ENCODE measurements around the gene IL27RA. TPM values are rescaled to one million over a fixed set of nuclear protein-coding genes. Genes with fewer than 3 reads are reported as not detected.

Gene IL27RA
- polyA plus RNA-seq, 2 of the 4 experiments (the other 2 are of a cell fraction) = 3.0 to 4.5 TPM

GRCh38 chr19:14102102-14102696, 70.6 kb downstream of the IL27RA start:
- TF ChIP-seq HMGXB4 (CRISPR knock-in tag; IDR thresholded peaks at IDR 0.05; ENCODE audit: borderline replicate concordance) (no peak), KDM1A (IDR thresholded peaks at IDR 0.05; ENCODE audit: low read depth) (no peak), ZSCAN20 (CRISPR knock-in tag; IDR thresholded peaks at IDR 0.05) (no peak), HOXA7 (CRISPR knock-in tag; IDR thresholded peaks at IDR 0.05) (no peak), CBX8 (IDR thresholded peaks at IDR 0.05) (no peak), CHD4 (IDR thresholded peaks at IDR 0.05; ENCODE audit: borderline replicate concordance) (no peak)
- H3K4me1 ChIP-seq = no peaks in the 10 kb centered on the region
- FAIRE-seq (no peak), ATAC-seq (no peak), DNase-seq (ENCODE audit: low read depth in 1 of 2, low spot score in 1 of 2) (no peak)
- WGBS (ENCODE audit: missing lambda C conversion rate) = 89% methylated on average over 8 of the region's 11 CpGs
- H3K27ac ChIP-seq = no peak overlapping the region
- no peak overlapping the region for H3K4me2 ChIP-seq
- CTCF ChIA-PET = interaction anchor here (0.8 to 2.0 kb wide), 4 partner anchors 10 to 43 kb away, joined by 3 to 4 read pairs (median 4); no protein-coding TSS in a partner anchor
- no peak overlapping the region for H3K4me3 ChIP-seq
- POLR2A ChIA-PET = no interaction called here
- H3K9me3 ChIP-seq = no peaks in the 10 kb centered on the region

- ChIA-PET POLR2A (no interaction called here), CTCF (interaction anchor here (0.8 to 2.0 kb wide), 3 partner anchors 11 to 31 kb away, joined by 3 to 4 read pairs (median 4); no protein-coding TSS in a partner anchor)
- Histone ChIP-seq H3K4me3 (no peak overlapping the region), H3K4me1 (no peaks in the 10 kb centered on the region), H3K27ac (no peak overlapping the region), H3K9me3 (no peaks in the 10 kb centered on the region), H3K4me2 (no peak overlapping the region)
- ATAC-seq = no peak
- no peak for DNase-seq (ENCODE audit: low read depth in 1 of 2, low spot score in 1 of 2)
- no peak for FAIRE-seq
- TF ChIP-seq ZNF302 (CRISPR knock-in tag; IDR thresholded peaks at IDR 0.05) = no peak
- TF ChIP-seq CHD2 (IDR thresholded peaks at IDR 0.05; ENCODE audit: low read length, partially characterized antibody) = no peak
- TF ChIP-seq, protein P1, sequence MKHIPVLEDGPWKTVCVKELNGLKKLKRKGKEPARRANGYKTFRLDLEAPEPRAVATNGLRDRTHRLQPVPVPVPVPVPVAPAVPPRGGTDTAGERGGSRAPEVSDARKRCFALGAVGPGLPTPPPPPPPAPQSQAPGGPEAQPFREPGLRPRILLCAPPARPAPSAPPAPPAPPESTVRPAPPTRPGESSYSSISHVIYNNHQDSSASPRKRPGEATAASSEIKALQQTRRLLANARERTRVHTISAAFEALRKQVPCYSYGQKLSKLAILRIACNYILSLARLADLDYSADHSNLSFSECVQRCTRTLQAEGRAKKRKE (CRISPR knock-in tag; IDR thresholded peaks at IDR 0.05; ENCODE audit: low read depth) = no peak
- 85% methylated on average over 8 of the region's 10 CpGs for WGBS (ENCODE audit: missing lambda C conversion rate)
These were observed 71.2 kb downstream of the IL27RA start for GRCh38 chr19:14102756-14103155.

Other genes with a start within 250 kb of the IL27RA start
- gene ZSWIM4, start 236.3 kb upstream of the IL27RA start, polyA plus RNA-seq (2011; rRNA removed) = 1.6 and 1.7 TPM in 2 replicates
- gene ZSWIM4, start 236.3 kb upstream of the IL27RA start, polyA plus RNA-seq (2017; fragmentation: RNase III; extraction: RNeasy Plus Mini Kit Qiagen cat#74134 plus additional on column Dnase treatment) = 3.4 to 3.9 TPM (median 3.7 TPM) in 3 replicates
- gene NANOS3, start 154.6 kb upstream of the IL27RA start, polyA plus RNA-seq (2011; rRNA removed) = 0.31 and 0.53 TPM in 2 replicates
- 0.78 to 1.2 TPM (median 1.1 TPM) in 3 replicates for gene NANOS3, start 154.6 kb upstream of the IL27RA start, polyA plus RNA-seq (2017; fragmentation: RNase III; extraction: RNeasy Plus Mini Kit Qiagen cat#74134 plus additional on column Dnase treatment)
- gene BRME1, start 125.6 kb upstream of the IL27RA start, polyA plus RNA-seq (2011; rRNA removed) = 0.09 and 0.12 TPM in 2 replicates
- 1.1 to 2.3 TPM (median 1.2 TPM) in 3 replicates for gene BRME1, start 125.6 kb upstream of the IL27RA start, polyA plus RNA-seq (2017; fragmentation: RNase III; extraction: RNeasy Plus Mini Kit Qiagen cat#74134 plus additional on column Dnase treatment)
- 4.7 and 4.8 TPM in 2 replicates for gene CC2D1A, start 125.6 kb upstream of the IL27RA start, polyA plus RNA-seq (2011; rRNA removed)
- 13.9 to 15.3 TPM (median 14.0 TPM) in 3 replicates for gene CC2D1A, start 125.6 kb upstream of the IL27RA start, polyA plus RNA-seq (2017; fragmentation: RNase III; extraction: RNeasy Plus Mini Kit Qiagen cat#74134 plus additional on column Dnase treatment)
- 0.50 and 0.79 TPM in 2 replicates for gene PODNL1, start 93.3 kb upstream of the IL27RA start, polyA plus RNA-seq (2011; rRNA removed)
- gene PODNL1, start 93.3 kb upstream of the IL27RA start, polyA plus RNA-seq (2017; fragmentation: RNase III; extraction: RNeasy Plus Mini Kit Qiagen cat#74134 plus additional on column Dnase treatment) = 1.1 to 1.8 TPM (median 1.3 TPM) in 3 replicates
- 6.9 and 10.2 TPM in 2 replicates for gene DCAF15, start 79.3 kb upstream of the IL27RA start, polyA plus RNA-seq (2011; rRNA removed)
- gene DCAF15, start 79.3 kb upstream of the IL27RA start, polyA plus RNA-seq (2017; fragmentation: RNase III; extraction: RNeasy Plus Mini Kit Qiagen cat#74134 plus additional on column Dnase treatment) = 21.1 to 23.0 TPM (median 21.5 TPM) in 3 replicates
- gene RFX1, start 25.4 kb upstream of the IL27RA start, polyA plus RNA-seq (2011; rRNA removed) = 0.57 and 0.79 TPM in 2 replicates
- gene RFX1, start 25.4 kb upstream of the IL27RA start, polyA plus RNA-seq (2017; fragmentation: RNase III; extraction: RNeasy Plus Mini Kit Qiagen cat#74134 plus additional on column Dnase treatment) = 4.9 to 5.4 TPM (median 4.9 TPM) in 3 replicates
- gene RLN3, start 3.6 kb upstream of the IL27RA start, polyA plus RNA-seq (2011; rRNA removed) = not detected in 2 replicates
- not detected in 3 replicates for gene RLN3, start 3.6 kb upstream of the IL27RA start, polyA plus RNA-seq (2017; fragmentation: RNase III; extraction: RNeasy Plus Mini Kit Qiagen cat#74134 plus additional on column Dnase treatment)
- gene PALM3, start 30.3 kb downstream of the IL27RA start, polyA plus RNA-seq (2011; rRNA removed) = 0.73 and 0.96 TPM in 2 replicates
- gene PALM3, start 30.3 kb downstream of the IL27RA start, polyA plus RNA-seq (2017; fragmentation: RNase III; extraction: RNeasy Plus Mini Kit Qiagen cat#74134 plus additional on column Dnase treatment) = 7.9 to 12.1 TPM (median 10.2 TPM) in 3 replicates
- gene MISP3, start 41.0 kb downstream of the IL27RA start, polyA plus RNA-seq (2011; rRNA removed) = 1.3 and 1.9 TPM in 2 replicates
- 2.1 to 2.8 TPM (median 2.3 TPM) in 3 replicates for gene MISP3, start 41.0 kb downstream of the IL27RA start, polyA plus RNA-seq (2017; fragmentation: RNase III; extraction: RNeasy Plus Mini Kit Qiagen cat#74134 plus additional on column Dnase treatment)
- gene C19orf67, start 54.0 kb downstream of the IL27RA start, polyA plus RNA-seq (2011; rRNA removed) = not detected in 2 replicates
- gene C19orf67, start 54.0 kb downstream of the IL27RA start, polyA plus RNA-seq (2017; fragmentation: RNase III; extraction: RNeasy Plus Mini Kit Qiagen cat#74134 plus additional on column Dnase treatment) = not detected in 3 replicates
- 7.7 and 8.4 TPM in 2 replicates for gene SAMD1, start 59.0 kb downstream of the IL27RA start, polyA plus RNA-seq (2011; rRNA removed)
- gene SAMD1, start 59.0 kb downstream of the IL27RA start, polyA plus RNA-seq (2017; fragmentation: RNase III; extraction: RNeasy Plus Mini Kit Qiagen cat#74134 plus additional on column Dnase treatment) = 26.9 to 30.8 TPM (median 28.9 TPM) in 3 replicates
- gene PRKACA, start 86.0 kb downstream of the IL27RA start, polyA plus RNA-seq (2011; rRNA removed) = 10.0 and 12.0 TPM in 2 replicates
- gene PRKACA, start 86.0 kb downstream of the IL27RA start, polyA plus RNA-seq (2017; fragmentation: RNase III; extraction: RNeasy Plus Mini Kit Qiagen cat#74134 plus additional on column Dnase treatment) = 40.9 to 46.2 TPM (median 41.1 TPM) in 3 replicates
- gene ASF1B, start 104.8 kb downstream of the IL27RA start, polyA plus RNA-seq (2011; rRNA removed) = 12.1 and 17.1 TPM in 2 replicates
- gene ASF1B, start 104.8 kb downstream of the IL27RA start, polyA plus RNA-seq (2017; fragmentation: RNase III; extraction: RNeasy Plus Mini Kit Qiagen cat#74134 plus additional on column Dnase treatment) = 37.8 to 46.2 TPM (median 42.1 TPM) in 3 replicates
- gene ADGRL1, start 174.4 kb downstream of the IL27RA start, polyA plus RNA-seq (2011; rRNA removed) = 3.9 and 5.6 TPM in 2 replicates
- gene ADGRL1, start 174.4 kb downstream of the IL27RA start, polyA plus RNA-seq (2017; fragmentation: RNase III; extraction: RNeasy Plus Mini Kit Qiagen cat#74134 plus additional on column Dnase treatment) = 5.4 to 7.4 TPM (median 6.0 TPM) in 3 replicates

All from A549 (cell line).